Ovary (tissue), 3 donors: ENCODE results near the gene CYP2C19.

ENCODE experiments used
- EP300 ChIP-seq: sonication (generic); formaldehyde crosslinking; IDR thresholded peaks from one replicate; pipeline ENCODE4 v1.6.1; 2017; ENCODE audit warnings: antibody characterized with exemption
- POLR2A ChIP-seq: fragments of 450-650 bp; IDR thresholded peaks from one replicate; pipeline ENCODE4 v1.6.1; 2017; ENCODE audit warnings: antibody characterized with exemption, mild to moderate bottlenecking, moderate library complexity
- TF ChIP-seq, protein P1 (sequence below), 3 donors: fragments of 450-650 bp in 2 of 3; fragments of 200-600 bp in 1 of 3; IDR thresholded peaks; one replicate each; pipeline versions ENCODE4 v1.5.1 to v1.8.0; 2016 to 2022; ENCODE audit warnings: antibody characterized with exemption in 3 of 3, mild to moderate bottlenecking in 1 of 3
- donor health status: DM: no; HTN: no; CAD: no.

DNA sequence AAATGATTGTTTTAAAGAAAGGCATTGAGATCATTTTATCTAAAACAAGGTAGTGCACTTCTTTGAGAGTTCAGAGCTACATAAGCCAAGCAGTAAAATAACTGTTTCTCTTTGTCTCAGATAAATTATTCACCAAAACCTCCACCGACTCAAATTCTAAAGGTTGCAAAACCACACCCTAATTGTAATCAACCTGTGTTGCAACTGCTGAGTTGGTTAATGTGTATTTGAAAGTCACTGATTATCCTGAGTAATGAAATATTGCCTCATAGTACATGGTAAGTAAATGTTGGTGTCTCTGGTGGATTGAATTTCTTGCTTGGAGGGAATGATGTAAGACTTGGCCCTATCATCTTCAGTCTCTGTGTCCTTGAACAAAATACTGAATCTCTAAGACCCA lies 140.1 kb downstream of the CYP2C19 start:
- TF ChIP-seq, protein P1, sequence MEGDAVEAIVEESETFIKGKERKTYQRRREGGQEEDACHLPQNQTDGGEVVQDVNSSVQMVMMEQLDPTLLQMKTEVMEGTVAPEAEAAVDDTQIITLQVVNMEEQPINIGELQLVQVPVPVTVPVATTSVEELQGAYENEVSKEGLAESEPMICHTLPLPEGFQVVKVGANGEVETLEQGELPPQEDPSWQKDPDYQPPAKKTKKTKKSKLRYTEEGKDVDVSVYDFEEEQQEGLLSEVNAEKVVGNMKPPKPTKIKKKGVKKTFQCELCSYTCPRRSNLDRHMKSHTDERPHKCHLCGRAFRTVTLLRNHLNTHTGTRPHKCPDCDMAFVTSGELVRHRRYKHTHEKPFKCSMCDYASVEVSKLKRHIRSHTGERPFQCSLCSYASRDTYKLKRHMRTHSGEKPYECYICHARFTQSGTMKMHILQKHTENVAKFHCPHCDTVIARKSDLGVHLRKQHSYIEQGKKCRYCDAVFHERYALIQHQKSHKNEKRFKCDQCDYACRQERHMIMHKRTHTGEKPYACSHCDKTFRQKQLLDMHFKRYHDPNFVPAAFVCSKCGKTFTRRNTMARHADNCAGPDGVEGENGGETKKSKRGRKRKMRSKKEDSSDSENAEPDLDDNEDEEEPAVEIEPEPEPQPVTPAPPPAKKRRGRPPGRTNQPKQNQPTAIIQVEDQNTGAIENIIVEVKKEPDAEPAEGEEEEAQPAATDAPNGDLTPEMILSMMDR (IDR thresholded peaks at IDR 0.05) = no peak
- TF ChIP-seq POLR2A (no peak), EP300 (no peak)
